Endothelial cell of umbilical vein (primary cell): ENCODE results near the gene GLRA2. TPM values are rescaled to one million over a fixed set of nuclear protein-coding genes. Genes with fewer than 3 reads are reported as not detected.

Experiments
- BruUV-seq: library from RNA; stranded (reverse); fragments of 400-500 nt; replicated peaks from 2 replicates; lab custom pipeline; 2021; lab: Mats Ljungman, UMichigan
- CTCF ChIA-PET: fragments of 300-600, 350-600 bp; sonication (Branson Sonifier 250); formaldehyde crosslinking; loops from one replicate; lab custom pipeline; 2021; ENCODE audit warnings: antibody characterized with exemption, inconsistent platforms; lab: Charles Lee
- POLR2A ChIA-PET: fragments of 300-600, 350-600 bp; sonication (Branson Sonifier 250); formaldehyde crosslinking; loops from one replicate; lab custom pipeline; 2021; ENCODE audit warnings: antibody characterized with exemption, inconsistent platforms; lab: Charles Lee
- DNase-seq: peaks from one replicate; pipeline ENCODE4 v3.0.0-alpha.2; 2011; ENCODE audit warnings: low read depth, low spot score
- FAIRE-seq: peaks from 2 replicates; lab custom pipeline; 2011; peaks lifted over from hg19 to GRCh38; lab: Jason Lieb, UNC
- H2AFZ ChIP-seq: 2 replicates; pipeline ENCODE4 v1.6.0; 2012; ENCODE audit warnings: low read depth, low read length, control low read depth, inconsistent platforms
- H3K27ac ChIP-seq: 2 replicates; pipeline ENCODE4 v1.5.1; 2011; ENCODE audit warnings: low read depth, mild to moderate bottlenecking, control low read depth, low read length, moderate library complexity; ENCODE audit not compliant: insufficient read depth
- H3K27me3 ChIP-seq, 2 experiments: 2 replicates each; pipeline versions ENCODE4 v1.6.0 to v1.6.1; 2011; ENCODE audit warnings: low read length in 2 of 2, mixed read lengths in 1 of 2; ENCODE audit not compliant: control insufficient read depth in 2 of 2, insufficient read depth in 2 of 2
- H3K36me3 ChIP-seq, 2 experiments: 2 replicates in 1 of 2; 3 replicates in 1 of 2; pipeline ENCODE4 v1.5.1; 2011; ENCODE audit warnings: low read length in 2 of 2, mild to moderate bottlenecking in 1 of 2, moderate library complexity in 1 of 2; ENCODE audit not compliant: control insufficient read depth in 2 of 2, insufficient read depth in 2 of 2; ENCODE audit errors: extremely low read depth in 1 of 2
- H3K4me1 ChIP-seq: 3 replicates; pipeline ENCODE4 v1.5.1; 2011; ENCODE audit warnings: mild to moderate bottlenecking, low read length; ENCODE audit not compliant: control insufficient read depth, insufficient read depth; ENCODE audit errors: extremely low read depth
- H3K4me2 ChIP-seq: 2 replicates; pipeline ENCODE4 v1.6.1; 2011; ENCODE audit warnings: low read length, control low read depth, mixed read lengths; ENCODE audit not compliant: insufficient read depth
- H3K4me3 ChIP-seq, 3 experiments: fragments of 200-600 bp in 1 of 3; sonication (generic), shearing (Covaris generic) in 1 of 3; replicated peaks in 1 of 3; 2 replicates each; pipeline ENCODE4 v1.5.1; 2011 to 2016; ENCODE audit warnings: control low read depth in 3 of 3, low read length in 3 of 3, mild to moderate bottlenecking in 2 of 3, inconsistent platforms in 1 of 3, low read depth in 1 of 3, moderate library complexity in 1 of 3; ENCODE audit not compliant: insufficient read depth in 1 of 3
- H3K79me2 ChIP-seq: 2 replicates; pipeline ENCODE4 v1.6.0; 2012; ENCODE audit warnings: low read length, inconsistent platforms; ENCODE audit not compliant: control insufficient read depth, insufficient read depth
- H3K9ac ChIP-seq: replicated peaks from 2 replicates; pipeline ENCODE3; 2011; ENCODE audit warnings: low read length, control low read depth; ENCODE audit not compliant: insufficient read depth; ENCODE audit errors: extremely low read depth
- H3K9me1 ChIP-seq: replicated peaks from 3 replicates; pipeline ENCODE4 v1.6.0; 2011; ENCODE audit warnings: mild to moderate bottlenecking, low read length; ENCODE audit not compliant: control insufficient read depth, insufficient read depth; ENCODE audit errors: extremely low read depth
- H3K9me3 ChIP-seq: replicated peaks from 2 replicates; pipeline ENCODE4 v1.5.1; 2012; ENCODE audit warnings: low read length, inconsistent platforms; ENCODE audit not compliant: control insufficient read depth, insufficient read depth
- H4K20me1 ChIP-seq: replicated peaks from 2 replicates; pipeline ENCODE3; 2011; ENCODE audit warnings: mild to moderate bottlenecking, low read length; ENCODE audit not compliant: control insufficient read depth, insufficient read depth; ENCODE audit errors: extremely low read depth
- CTCF ChIP-seq, 2 donors: IDR thresholded peaks; 1 replicate in 1 of 2; 2 replicates in 1 of 2; pipeline ENCODE4 v1.5.1; 2011; ENCODE audit warnings: low read length in 2 of 2, mild to moderate bottlenecking in 2 of 2, moderate library complexity in 2 of 2, control low read depth in 1 of 2, inconsistent platforms in 1 of 2, low read depth in 1 of 2; ENCODE audit not compliant: insufficient read depth in 1 of 2; ENCODE audit errors: extremely low read depth in 1 of 2
- EZH2 ChIP-seq: IDR thresholded peaks from 2 replicates; pipeline ENCODE4 v1.6.1; 2012; ENCODE audit warnings: borderline replicate concordance, low read depth, mild to moderate bottlenecking, moderate library complexity, low read length, inconsistent platforms; ENCODE audit not compliant: severe bottlenecking
- FOS ChIP-seq: IDR thresholded peaks from 2 replicates; pipeline ENCODE4 v1.6.1; 2011; ENCODE audit warnings: mild to moderate bottlenecking, low read length, moderate library complexity, borderline replicate concordance; ENCODE audit not compliant: insufficient read depth
- GATA2 ChIP-seq: IDR thresholded peaks from 2 replicates; pipeline ENCODE4 v1.7.0; 2011; ENCODE audit warnings: low read depth, mild to moderate bottlenecking, moderate library complexity, mixed read lengths, low read length; ENCODE audit not compliant: insufficient read length, insufficient read depth
- JUN ChIP-seq: IDR thresholded peaks from 2 replicates; pipeline ENCODE4 v1.6.1; 2011; ENCODE audit warnings: borderline replicate concordance, low read depth; ENCODE audit not compliant: insufficient read length, insufficient read depth
- MAX ChIP-seq: IDR thresholded peaks from 2 replicates; pipeline ENCODE4 v1.6.1; 2011; ENCODE audit not compliant: insufficient read depth, insufficient read length
- MYC ChIP-seq: IDR thresholded peaks from one replicate; pipeline ENCODE4 v1.6.1; 2011; ENCODE audit warnings: mild to moderate bottlenecking, low read depth, low read length
- POLR2A ChIP-seq: IDR thresholded peaks from 2 replicates; pipeline ENCODE4 v1.6.1; 2012; ENCODE audit warnings: low read depth, mild to moderate bottlenecking, control low read depth, low read length
- POLR2AphosphoS5 ChIP-seq: IDR thresholded peaks from 2 replicates; pipeline ENCODE4 v1.6.1; 2012; ENCODE audit warnings: low read depth, mild to moderate bottlenecking, control low read depth, low read length, moderate library complexity; ENCODE audit not compliant: insufficient read depth
- dilution Hi-C: fragments of 300-500 bp; cut with MboI; formaldehyde crosslinking; loops from one replicate; pipeline ENCODE4 v1.15.0; 2019; ENCODE audit warnings: low sequenced_read_pairs; ENCODE audit not compliant: extremely low pct_ligation_motif_present
- intact Hi-C: fragments of 100-400 bp; cut with micrococcal nuclease; formaldehyde crosslinking; loops from one replicate; pipeline ENCODE4 v1.10.0; 2022
- polyA plus RNA-seq, 4 experiments: library from polyadenylated mRNA; depleted of rRNA in 3 of 4; stranded (reverse) in 3 of 4; unstranded in 1 of 4; fragments of >200 nt; gene quantifications; 2 replicates each; pipeline versions ENCODE4 v1.2.1 to v1.2.3, GENCODE V29; 2011 to 2012; ENCODE audit warnings: missing spikeins in 1 of 4
- total RNA-seq: library from RNA; stranded (reverse); gene quantifications from 2 replicates; pipeline ENCODE4 v1.2.3, GENCODE V29; 2021

GLRA2 gene
- total and polyA plus RNA-seq, 2 donors (not counting 3 experiments of a cell fraction or from before 2014, with no cell fraction given): not detected

- Histone ChIP-seq H3K9me1 (no peaks in the 10 kb centered on the region), H3K4me1 (peaks cover 6% of the 10 kb centered on the region), H3K79me2 (no peaks in the 10 kb centered on the region), H3K9me3 (no peaks in the 10 kb centered on the region), H3K4me3 (no peak overlapping the region), H3K9ac (no peak overlapping the region), H4K20me1 (no peaks in the 10 kb centered on the region), H2AFZ (no peak overlapping the region), H3K36me3 (no peaks in the 10 kb centered on the region), H3K27me3 (no peaks in the 10 kb centered on the region), H3K27ac (no peak overlapping the region), H3K4me2 (peak overlapping the region; percentile 17)
- ChIA-PET POLR2A (no interaction called here), CTCF (no interaction called here)
- intact Hi-C loops: no loop called here
- FAIRE-seq (peak; percentile 93), DNase-seq (peak; percentile 80)
- no TSS peak for BruUV-seq
- TF ChIP-seq FOS: peak; percentile 80
- TF ChIP-seq GATA2: peak; percentile 35
- no peak for TF ChIP-seq EZH2
- peak; percentile 48 for TF ChIP-seq JUN
- dilution Hi-C loops: no loop called here
Observed at GRCh38 chrX:14673764-14674163, 144.4 kb downstream of the GLRA2 start.

GRCh38 chrX:14675500-14675899 is 146.2 kb downstream of the GLRA2 start:
- Histone ChIP-seq H4K20me1 (no peaks in the 10 kb centered on the region), H2AFZ (no peak overlapping the region), H3K9me3 (no peaks in the 10 kb centered on the region), H3K9ac (no peak overlapping the region), H3K36me3 (no peaks in the 10 kb centered on the region), H3K9me1 (no peaks in the 10 kb centered on the region), H3K4me2 (no peak overlapping the region), H3K27ac (no peak overlapping the region), H3K4me3 (no peak overlapping the region), H3K27me3 (no peaks in the 10 kb centered on the region), H3K4me1 (peaks cover 6% of the 10 kb centered on the region), H3K79me2 (no peaks in the 10 kb centered on the region)
- intact Hi-C loops: no loop called here
- no TSS peak for BruUV-seq
- POLR2A ChIA-PET: no interaction called here
- DNase-seq (no peak), FAIRE-seq (no peak)
- TF ChIP-seq POLR2A (no peak), MYC (no peak), MAX (no peak), CTCF (IDR thresholded peaks at IDR 0.05; ENCODE audit: extremely low read depth in 1 of 2, insufficient read depth in 1 of 2, low read depth in 1 of 2, low read length in 2 of 2) (no peak), JUN (no peak), FOS (no peak), GATA2 (no peak), POLR2AphosphoS5 (no peak), EZH2 (no peak)
- dilution Hi-C loops: no loop called here
- CTCF ChIA-PET: no interaction called here
